K562 (cell line): ENCODE results near the gene CYBRD1. TPM values are rescaled to one million over a fixed set of nuclear protein-coding genes. Genes with fewer than 3 reads are reported as not detected.

Experiments used
- ESRRB ChIP-seq: fragments of 250-450 bp; sonication (Bioruptor Pico); IDR thresholded peaks from 2 replicates; pipeline ENCODE4 v1.5.0; 2020; ENCODE audit warnings: mild to moderate bottlenecking, moderate library complexity, borderline replicate concordance
- LEF1 ChIP-seq: fragments of 450-650 bp; IDR thresholded peaks from 2 replicates; pipeline ENCODE4 v1.6.1; 2016; ENCODE audit warnings: mild to moderate bottlenecking
- polyA plus RNA-seq, 8 experiments: library from polyadenylated mRNA; depleted of rRNA in 4 of 8; stranded (reverse) in 5 of 8; unstranded in 3 of 8; fragments of >200 nt; fragmentation: Nextera tagmentation in 2 of 8; fragmentation: Illumina TruSeq in 1 of 8; extraction: Ambion mirVana in 2 of 8; extraction: Trizol in 1 of 8; gene quantifications; 2 replicates each; pipeline versions ENCODE4 v1.2.1 to v1.2.3, GENCODE V29; 2011 to 2014; ENCODE audit warnings: inconsistent platforms in 1 of 8, missing spikeins in 1 of 8
- total RNA-seq, 7 experiments: library from RNA; depleted of rRNA in 6 of 7; stranded (reverse); fragments of >200 nt in 6 of 7; fragmentation: Illumina TruSeq in 2 of 7; extraction: Trizol in 2 of 7; gene quantifications; 2 replicates each; pipeline versions ENCODE4 v1.2.1 to v1.2.3, GENCODE V29; 2011 to 2021; ENCODE audit warnings: low replicate concordance in 1 of 7
- TF ChIP-seq, protein P1 (sequence below), 2 experiments: fragments of 450-650 bp; formaldehyde crosslinking in 1 of 2; IDR thresholded peaks; 2 replicates each; pipeline versions ENCODE4 v1.4.0 to v1.6.1; 2014 to 2020; ENCODE audit warnings: mild to moderate bottlenecking in 2 of 2, borderline replicate concordance in 1 of 2, low read depth in 1 of 2

Gene CYBRD1
- total and polyA plus RNA-seq, 9 of the 15 experiments (the other 6 are each of a cell fraction or from before 2014, with no cell fraction given), result 9.6 to 22.4 (median 15.6) TPM

DNA sequence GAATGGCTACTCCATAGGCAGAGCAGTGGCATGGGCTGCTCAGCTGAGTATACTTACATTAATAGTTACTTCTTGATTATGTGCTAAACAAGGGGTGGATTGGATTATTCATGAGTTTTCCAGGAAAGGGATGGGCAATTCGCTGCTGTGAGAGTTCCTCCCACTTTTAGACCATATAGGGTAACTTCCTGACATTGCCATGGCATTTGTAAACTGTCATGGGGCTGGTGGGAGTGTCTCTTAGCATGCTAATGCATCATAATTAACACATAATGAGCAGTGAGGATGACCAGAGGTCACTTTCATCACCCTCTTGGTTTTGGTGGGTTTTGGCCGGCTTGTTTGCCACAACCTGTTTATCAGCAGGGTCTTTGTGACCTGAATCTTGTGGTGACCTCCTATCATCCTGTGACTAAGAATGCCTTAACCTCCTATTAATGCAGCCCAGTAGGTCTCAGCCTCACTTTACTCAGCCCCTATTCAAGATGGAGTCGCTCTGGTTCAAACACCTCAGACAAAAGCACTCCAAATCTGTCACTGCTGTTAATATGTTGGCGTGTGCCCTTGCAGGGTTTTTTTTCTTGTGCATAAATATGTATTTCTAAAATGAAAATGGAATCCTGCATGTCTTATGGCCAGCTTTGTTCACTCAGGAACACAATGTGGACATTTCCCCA, 56.0 kb downstream of the CYBRD1 start (continued):
- TF ChIP-seq, protein P1, sequence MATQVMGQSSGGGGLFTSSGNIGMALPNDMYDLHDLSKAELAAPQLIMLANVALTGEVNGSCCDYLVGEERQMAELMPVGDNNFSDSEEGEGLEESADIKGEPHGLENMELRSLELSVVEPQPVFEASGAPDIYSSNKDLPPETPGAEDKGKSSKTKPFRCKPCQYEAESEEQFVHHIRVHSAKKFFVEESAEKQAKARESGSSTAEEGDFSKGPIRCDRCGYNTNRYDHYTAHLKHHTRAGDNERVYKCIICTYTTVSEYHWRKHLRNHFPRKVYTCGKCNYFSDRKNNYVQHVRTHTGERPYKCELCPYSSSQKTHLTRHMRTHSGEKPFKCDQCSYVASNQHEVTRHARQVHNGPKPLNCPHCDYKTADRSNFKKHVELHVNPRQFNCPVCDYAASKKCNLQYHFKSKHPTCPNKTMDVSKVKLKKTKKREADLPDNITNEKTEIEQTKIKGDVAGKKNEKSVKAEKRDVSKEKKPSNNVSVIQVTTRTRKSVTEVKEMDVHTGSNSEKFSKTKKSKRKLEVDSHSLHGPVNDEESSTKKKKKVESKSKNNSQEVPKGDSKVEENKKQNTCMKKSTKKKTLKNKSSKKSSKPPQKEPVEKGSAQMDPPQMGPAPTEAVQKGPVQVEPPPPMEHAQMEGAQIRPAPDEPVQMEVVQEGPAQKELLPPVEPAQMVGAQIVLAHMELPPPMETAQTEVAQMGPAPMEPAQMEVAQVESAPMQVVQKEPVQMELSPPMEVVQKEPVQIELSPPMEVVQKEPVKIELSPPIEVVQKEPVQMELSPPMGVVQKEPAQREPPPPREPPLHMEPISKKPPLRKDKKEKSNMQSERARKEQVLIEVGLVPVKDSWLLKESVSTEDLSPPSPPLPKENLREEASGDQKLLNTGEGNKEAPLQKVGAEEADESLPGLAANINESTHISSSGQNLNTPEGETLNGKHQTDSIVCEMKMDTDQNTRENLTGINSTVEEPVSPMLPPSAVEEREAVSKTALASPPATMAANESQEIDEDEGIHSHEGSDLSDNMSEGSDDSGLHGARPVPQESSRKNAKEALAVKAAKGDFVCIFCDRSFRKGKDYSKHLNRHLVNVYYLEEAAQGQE (IDR thresholded peaks at IDR 0.05; ENCODE audit: borderline replicate concordance), result no peak
- TF ChIP-seq, protein P1 (CRISPR knock-in tag; IDR thresholded peaks at IDR 0.05; ENCODE audit: low read depth), result no peak; the same call in 1 of the 2 replicates
- TF ChIP-seq LEF1 (no peak), ESRRB (CRISPR knock-in tag) (no peak)
- TF ChIP-seq, all 486 proteins: peak for 79
